ENCODE results near the gene FAM240B. TPM values are rescaled to one million over a fixed set of nuclear protein-coding genes. Genes with fewer than 3 reads are reported as not detected.

FAM240B gene
- total RNA-seq, 1 experiment from 2014 or later = not detected

- ChIA-PET POLR2A (ENCODE audit: unreplicated experiment) (no interaction called here), CTCF (no interaction called here)
- no TSS peak for BruUV-seq (replicated peaks)
- no peak for ATAC-seq
- Histone ChIP-seq H3K9ac (ENCODE audit: low read length) (no peak overlapping the region), H3K9me3 (ENCODE audit: low read length) (no peaks in the 10 kb centered on the region), H3K9me2 (replicated peaks; ENCODE audit: low read length) (no peaks in the 10 kb centered on the region), H3K4me2 (ENCODE audit: low read length) (no peak overlapping the region), H3K4me3 (ENCODE audit: low read length) (no peak overlapping the region), H4K20me1 (ENCODE audit: low read length) (no peaks in the 10 kb centered on the region), H3K36me3 (ENCODE audit: low read depth, low read length) (no peaks in the 10 kb centered on the region), H3K4me1 (ENCODE audit: insufficient read depth, low read length) (peaks cover 22% of the 10 kb centered on the region), H2AFZ (ENCODE audit: low read length) (no peak overlapping the region), H3K27ac (ENCODE audit: low read length) (no peak overlapping the region), H3F3A (ENCODE audit: low read length, unreplicated experiment) (peaks cover 9% of the 10 kb centered on the region), H3K27me3 (ENCODE audit: low read length) (no peaks in the 10 kb centered on the region), H3K79me2 (ENCODE audit: low read length) (no peaks in the 10 kb centered on the region)
- DNase-seq = no peak
- intact Hi-C loops (cut with micrococcal nuclease) = loop anchor here (10.0 kb wide), 1 partner anchor 53 kb away; the partner anchor contains the start of gene ANKRD18A
- TF ChIP-seq CTCF (conservative IDR thresholded peaks at IDR 0.05; ENCODE audit: low read depth, low read length) (no peak), EZH2 (IDR thresholded peaks at IDR 0.05; ENCODE audit: low read length, unreplicated experiment) (no peak), EZH2phosphoT487 (IDR thresholded peaks at IDR 0.05; ENCODE audit: borderline replicate concordance, low read length) (no peak)
These were observed 42.2 kb downstream of the FAM240B start for GRCh38 chr9:38677660-38678303.

GRCh38 chr9:38675831-38676230 is 44.1 kb downstream of the FAM240B start:
- Histone ChIP-seq H3F3A (ENCODE audit: low read length, unreplicated experiment) (no peaks in the 10 kb centered on the region), H2AFZ (ENCODE audit: low read length) (no peak overlapping the region), H3K9me2 (replicated peaks; ENCODE audit: low read length) (no peaks in the 10 kb centered on the region), H3K4me1 (ENCODE audit: insufficient read depth, low read length) (peaks cover 11% of the 10 kb centered on the region), H3K36me3 (ENCODE audit: low read depth, low read length) (no peaks in the 10 kb centered on the region), H3K79me2 (ENCODE audit: low read length) (no peaks in the 10 kb centered on the region), H4K20me1 (ENCODE audit: low read length) (no peaks in the 10 kb centered on the region), H3K27me3 (ENCODE audit: low read length) (no peaks in the 10 kb centered on the region), H3K9ac (ENCODE audit: low read length) (no peak overlapping the region), H3K27ac (ENCODE audit: low read length) (no peak overlapping the region), H3K4me3 (ENCODE audit: low read length) (no peak overlapping the region), H3K9me3 (ENCODE audit: low read length) (no peaks in the 10 kb centered on the region), H3K4me2 (ENCODE audit: low read length) (no peak overlapping the region)
- intact Hi-C loops (cut with micrococcal nuclease) = loop anchor here (10.0 kb wide), 1 partner anchor 51 kb away; the partner anchor contains the start of gene ANKRD18A
- no peak for ATAC-seq
- POLR2A ChIA-PET (ENCODE audit: unreplicated experiment) = no interaction called here
- TF ChIP-seq CTCF (conservative IDR thresholded peaks at IDR 0.05; ENCODE audit: low read depth, low read length) = no peak
- no peak for TF ChIP-seq EZH2phosphoT487 (IDR thresholded peaks at IDR 0.05; ENCODE audit: borderline replicate concordance, low read length)
- BruUV-seq (replicated peaks) = no TSS peak
- DNase-seq = no peak
- CTCF ChIA-PET = no interaction called here

- H3K9me3 ChIP-seq (ENCODE audit: low read length) = no peaks in the 10 kb centered on the region
- peaks cover 8% of the 10 kb centered on the region for H3K4me1 ChIP-seq (ENCODE audit: insufficient read depth, low read length)
- DNase-seq = no peak
- no peak overlapping the region for H3K27ac ChIP-seq (ENCODE audit: low read length)
- TF ChIP-seq EZH2phosphoT487 (IDR thresholded peaks at IDR 0.05; ENCODE audit: borderline replicate concordance, low read length) = no peak
- TF ChIP-seq EZH2 (IDR thresholded peaks at IDR 0.05; ENCODE audit: low read length, unreplicated experiment) = no peak
- no peak for TF ChIP-seq CTCF (conservative IDR thresholded peaks at IDR 0.05; ENCODE audit: low read depth, low read length)
- intact Hi-C loops (cut with micrococcal nuclease) = loop anchor here (10.0 kb wide), 1 partner anchor 50 kb away; the partner anchor contains the start of gene ANKRD18A
- H3K79me2 ChIP-seq (ENCODE audit: low read length) = no peaks in the 10 kb centered on the region
- no peak overlapping the region for H3K4me2 ChIP-seq (ENCODE audit: low read length)
- no peak overlapping the region for H3K9ac ChIP-seq (ENCODE audit: low read length)
- no peaks in the 10 kb centered on the region for H3K9me2 ChIP-seq (replicated peaks; ENCODE audit: low read length)
- ChIA-PET CTCF (no interaction called here), POLR2A (ENCODE audit: unreplicated experiment) (no interaction called here)
- no peak overlapping the region for H2AFZ ChIP-seq (ENCODE audit: low read length)
- ATAC-seq = no peak
- H4K20me1 ChIP-seq (ENCODE audit: low read length) = no peaks in the 10 kb centered on the region
- H3F3A ChIP-seq (ENCODE audit: low read length, unreplicated experiment) = no peaks in the 10 kb centered on the region
- no peak overlapping the region for H3K4me3 ChIP-seq (ENCODE audit: low read length)
- H3K36me3 ChIP-seq (ENCODE audit: low read depth, low read length) = no peaks in the 10 kb centered on the region
- no TSS peak for BruUV-seq (replicated peaks)
- H3K27me3 ChIP-seq (ENCODE audit: low read length) = no peaks in the 10 kb centered on the region
These were observed 44.7 kb downstream of the FAM240B start for GRCh38 chr9:38675211-38675610.
